ENCODE results near the gene PSME2. TPM values are rescaled to one million over a fixed set of nuclear protein-coding genes. Genes with fewer than 3 reads are reported as not detected.

The PSME2 gene
- total and polyA plus RNA-seq, 2 of the 13 experiments (the other 11 are each of a cell fraction or from before 2014, with no cell fraction given), result 332 to 716 TPM

DNA sequence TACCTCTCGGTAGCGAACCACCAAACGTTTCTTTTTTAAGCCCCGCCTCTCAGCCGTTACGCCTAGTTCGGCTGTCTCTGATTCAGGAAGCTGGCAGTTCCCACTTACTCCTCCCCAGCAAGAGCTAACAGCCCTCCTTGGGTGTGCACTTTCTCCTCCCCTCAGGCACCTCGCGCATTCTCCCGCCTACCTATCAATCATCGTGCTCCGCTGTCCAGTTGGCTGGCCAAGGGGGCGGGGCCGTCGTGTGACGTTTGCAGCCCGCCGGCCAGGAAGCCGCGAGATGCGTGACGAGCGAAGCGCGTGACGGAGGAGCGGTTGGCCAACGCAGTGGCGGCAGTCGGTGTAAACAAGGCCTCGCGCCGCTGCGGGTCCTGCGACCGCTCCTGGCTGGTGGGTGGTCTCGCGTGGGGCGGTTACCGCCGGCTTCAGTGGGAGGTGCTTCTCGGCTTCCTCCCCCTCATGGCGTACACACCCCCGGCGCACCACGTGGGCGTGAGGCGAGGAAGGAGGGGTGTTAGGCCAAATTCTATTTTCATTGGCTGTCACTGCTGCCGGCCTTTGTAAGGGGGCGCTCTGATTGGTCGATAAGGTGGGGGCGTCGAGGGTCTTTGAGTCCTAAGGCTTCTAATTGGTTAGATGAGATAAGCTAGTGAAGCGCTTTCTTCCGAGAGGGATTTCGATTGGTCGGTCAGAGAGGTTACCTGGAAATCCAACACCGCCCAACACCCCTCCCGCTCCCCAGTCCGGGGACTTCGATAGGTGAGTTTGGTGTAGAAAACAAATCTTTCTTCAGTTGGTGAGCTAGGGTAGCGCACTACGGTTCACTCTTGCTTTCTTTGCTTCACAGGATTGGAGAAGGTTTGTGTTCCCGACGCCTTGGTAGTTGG is 31.6 kb downstream of the PSME2 start, which contains the start of the genes DCAF11 and NRL (continued):
- 0 out of 2 replicates have a peak, but pooled peaks have one; percentile 34 for TF ChIP-seq ZFYVE20 (CRISPR knock-in tag; IDR thresholded peaks at IDR 0.05; ENCODE audit: borderline replicate concordance, low read depth)
- TF ChIP-seq, protein P1, sequence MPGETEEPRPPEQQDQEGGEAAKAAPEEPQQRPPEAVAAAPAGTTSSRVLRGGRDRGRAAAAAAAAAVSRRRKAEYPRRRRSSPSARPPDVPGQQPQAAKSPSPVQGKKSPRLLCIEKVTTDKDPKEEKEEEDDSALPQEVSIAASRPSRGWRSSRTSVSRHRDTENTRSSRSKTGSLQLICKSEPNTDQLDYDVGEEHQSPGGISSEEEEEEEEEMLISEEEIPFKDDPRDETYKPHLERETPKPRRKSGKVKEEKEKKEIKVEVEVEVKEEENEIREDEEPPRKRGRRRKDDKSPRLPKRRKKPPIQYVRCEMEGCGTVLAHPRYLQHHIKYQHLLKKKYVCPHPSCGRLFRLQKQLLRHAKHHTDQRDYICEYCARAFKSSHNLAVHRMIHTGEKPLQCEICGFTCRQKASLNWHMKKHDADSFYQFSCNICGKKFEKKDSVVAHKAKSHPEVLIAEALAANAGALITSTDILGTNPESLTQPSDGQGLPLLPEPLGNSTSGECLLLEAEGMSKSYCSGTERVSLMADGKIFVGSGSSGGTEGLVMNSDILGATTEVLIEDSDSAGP (CRISPR knock-in tag; IDR thresholded peaks at IDR 0.05; ENCODE audit: borderline replicate concordance), result peak; percentile 89
- TF ChIP-seq, protein P2, sequence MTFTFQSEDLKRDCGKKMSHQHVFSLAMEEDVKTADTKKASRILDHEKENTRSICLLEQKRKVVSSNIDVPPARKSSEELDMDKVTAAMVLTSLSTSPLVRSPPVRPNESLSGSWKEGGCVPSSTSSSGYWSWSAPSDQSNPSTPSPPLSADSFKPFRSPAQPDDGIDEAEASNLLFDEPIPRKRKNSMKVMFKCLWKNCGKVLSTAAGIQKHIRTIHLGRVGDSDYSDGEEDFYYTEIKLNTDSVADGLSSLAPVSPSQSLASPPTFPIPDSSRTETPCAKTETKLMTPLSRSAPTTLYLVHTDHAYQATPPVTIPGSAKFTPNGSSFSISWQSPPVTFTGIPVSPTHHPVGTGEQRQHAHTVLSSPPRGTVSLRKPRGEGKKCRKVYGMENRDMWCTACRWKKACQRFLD (CRISPR knock-in tag; IDR thresholded peaks at IDR 0.05; ENCODE audit: borderline replicate concordance), result peak; percentile 97; the same call in 1 of the 2 replicates
- TF ChIP-seq PCBP2 (optimal IDR thresholded peaks at IDR 0.05; ENCODE audit: low read depth, low read length, poor library complexity, severe bottlenecking), result no peak
- TF ChIP-seq CENPX (CRISPR knock-in tag; IDR thresholded peaks at IDR 0.05), result no peak
- TF ChIP-seq REL (CRISPR knock-in tag; conservative IDR thresholded peaks at IDR 0.05), result no peak
- peak; percentile 57 for TF ChIP-seq HNF4A (CRISPR knock-in tag; IDR thresholded peaks at IDR 0.05)
- peak; percentile 98 for TF ChIP-seq ZNF350 (CRISPR knock-in tag; IDR thresholded peaks at IDR 0.05; ENCODE audit: borderline replicate concordance, low read depth)
- TF ChIP-seq YY1 (IDR thresholded peaks at IDR 0.05; ENCODE audit: insufficient read depth, insufficient replicate concordance, low read depth, low read length), result peak; percentile 84
- TF ChIP-seq, protein P3, sequence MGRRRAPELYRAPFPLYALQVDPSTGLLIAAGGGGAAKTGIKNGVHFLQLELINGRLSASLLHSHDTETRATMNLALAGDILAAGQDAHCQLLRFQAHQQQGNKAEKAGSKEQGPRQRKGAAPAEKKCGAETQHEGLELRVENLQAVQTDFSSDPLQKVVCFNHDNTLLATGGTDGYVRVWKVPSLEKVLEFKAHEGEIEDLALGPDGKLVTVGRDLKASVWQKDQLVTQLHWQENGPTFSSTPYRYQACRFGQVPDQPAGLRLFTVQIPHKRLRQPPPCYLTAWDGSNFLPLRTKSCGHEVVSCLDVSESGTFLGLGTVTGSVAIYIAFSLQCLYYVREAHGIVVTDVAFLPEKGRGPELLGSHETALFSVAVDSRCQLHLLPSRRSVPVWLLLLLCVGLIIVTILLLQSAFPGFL (CRISPR knock-in tag; IDR thresholded peaks at IDR 0.05), result no peak
- no peak for TF ChIP-seq ZNF703 (CRISPR knock-in tag; IDR thresholded peaks at IDR 0.05; ENCODE audit: borderline replicate concordance)
- 0 out of 2 replicates have a peak, but pooled peaks have one; percentile 24 for TF ChIP-seq ISX (CRISPR knock-in tag; conservative IDR thresholded peaks at IDR 0.05)
- TF ChIP-seq, protein P4, sequence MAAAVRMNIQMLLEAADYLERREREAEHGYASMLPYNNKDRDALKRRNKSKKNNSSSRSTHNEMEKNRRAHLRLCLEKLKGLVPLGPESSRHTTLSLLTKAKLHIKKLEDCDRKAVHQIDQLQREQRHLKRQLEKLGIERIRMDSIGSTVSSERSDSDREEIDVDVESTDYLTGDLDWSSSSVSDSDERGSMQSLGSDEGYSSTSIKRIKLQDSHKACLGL (CRISPR knock-in tag; IDR thresholded peaks at IDR 0.05), result peak; percentile 99
- peak; percentile 64; the same call in 1 of the 2 replicates for TF ChIP-seq ZNF24 (IDR thresholded peaks at IDR 0.05)
- TF ChIP-seq, protein P5, sequence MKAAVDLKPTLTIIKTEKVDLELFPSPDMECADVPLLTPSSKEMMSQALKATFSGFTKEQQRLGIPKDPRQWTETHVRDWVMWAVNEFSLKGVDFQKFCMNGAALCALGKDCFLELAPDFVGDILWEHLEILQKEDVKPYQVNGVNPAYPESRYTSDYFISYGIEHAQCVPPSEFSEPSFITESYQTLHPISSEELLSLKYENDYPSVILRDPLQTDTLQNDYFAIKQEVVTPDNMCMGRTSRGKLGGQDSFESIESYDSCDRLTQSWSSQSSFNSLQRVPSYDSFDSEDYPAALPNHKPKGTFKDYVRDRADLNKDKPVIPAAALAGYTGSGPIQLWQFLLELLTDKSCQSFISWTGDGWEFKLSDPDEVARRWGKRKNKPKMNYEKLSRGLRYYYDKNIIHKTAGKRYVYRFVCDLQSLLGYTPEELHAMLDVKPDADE (CRISPR knock-in tag; IDR thresholded peaks at IDR 0.05), result no peak
- TF ChIP-seq HOXA3 (CRISPR knock-in tag; IDR thresholded peaks at IDR 0.05), result peak; percentile 99
- TF ChIP-seq NCOR1 (IDR thresholded peaks at IDR 0.05; ENCODE audit: borderline replicate concordance, low read length), result peak; percentile 85; the same call in 1 of the 2 replicates
- peak; percentile 99 for TF ChIP-seq NAIF1 (CRISPR knock-in tag; IDR thresholded peaks at IDR 0.05; ENCODE audit: borderline replicate concordance)
- no peak; the same call in 1 of the 2 replicates for TF ChIP-seq NFE2 (CRISPR knock-in tag; IDR thresholded peaks at IDR 0.05)
